ENCODE data around the gene ANTXR1. TPM values are rescaled to one million over a fixed set of nuclear protein-coding genes. Genes with fewer than 3 reads are reported as not detected.

Gene ANTXR1
- total and polyA plus RNA-seq, 2 donors from 2014 or later = 7.0 to 42.6 TPM

- Histone ChIP-seq H3K9me3 (ENCODE audit: control insufficient read depth in 2 of 3, insufficient read depth in 1 of 3, low read length in 3 of 3) (no peaks in the 10 kb centered on the region), H3K9ac (ENCODE audit: low read length in 3 of 3) (no peak overlapping the region), H3K36me3 (ENCODE audit: control insufficient read depth in 2 of 3, insufficient read depth in 3 of 3, low read length in 3 of 3) (no peaks in the 10 kb centered on the region), H3K4me1 (ENCODE audit: control insufficient read depth in 2 of 3, insufficient read depth in 2 of 3, low read depth in 1 of 3, low read length in 3 of 3) (no peaks in the 10 kb centered on the region), H3K27ac (ENCODE audit: low read depth in 2 of 2, low read length in 2 of 2) (no peak overlapping the region), H3K4me3 (ENCODE audit: low read length in 3 of 3) (no peak overlapping the region), H3K27me3 (ENCODE audit: control insufficient read depth, insufficient read depth, low read length) (no peaks in the 10 kb centered on the region)
- no peak for DNase-seq
- intact Hi-C loops (cut with DNase I) = no loop called here
- TF ChIP-seq CTCF (IDR thresholded peaks at IDR 0.05; ENCODE audit: borderline replicate concordance, extremely low read depth, insufficient read depth) = no peak
- FAIRE-seq = no peak
These were observed 76.3 kb downstream of the ANTXR1 start for GRCh38 chr2:69089266-69089665.

- Histone ChIP-seq H3K36me3 (ENCODE audit: control insufficient read depth in 2 of 3, insufficient read depth in 3 of 3, low read length in 3 of 3) (no peaks in the 10 kb centered on the region), H3K27me3 (ENCODE audit: control insufficient read depth, insufficient read depth, low read length) (no peaks in the 10 kb centered on the region), H3K4me3 (ENCODE audit: low read length in 3 of 3) (no peak overlapping the region), H3K27ac (ENCODE audit: low read depth in 2 of 2, low read length in 2 of 2) (no peak overlapping the region), H3K9ac (ENCODE audit: low read length in 3 of 3) (no peak overlapping the region), H3K4me1 (ENCODE audit: control insufficient read depth in 2 of 3, insufficient read depth in 2 of 3, low read depth in 1 of 3, low read length in 3 of 3) (no peaks in the 10 kb centered on the region), H3K9me3 (ENCODE audit: control insufficient read depth in 2 of 3, insufficient read depth in 1 of 3, low read length in 3 of 3) (no peaks in the 10 kb centered on the region)
- no peak for DNase-seq
- TF ChIP-seq CTCF (IDR thresholded peaks at IDR 0.05; ENCODE audit: borderline replicate concordance, extremely low read depth, insufficient read depth) = no peak
- intact Hi-C loops (cut with DNase I) = no loop called here
- no peak for FAIRE-seq
These were observed 77.0 kb downstream of the ANTXR1 start for GRCh38 chr2:69089998-69090397.

GRCh38 chr2:69090820-69091219 is 77.8 kb downstream of the ANTXR1 start:
- TF ChIP-seq CTCF (IDR thresholded peaks at IDR 0.05; ENCODE audit: borderline replicate concordance, extremely low read depth, insufficient read depth) = no peak
- no peaks in the 10 kb centered on the region for H3K9me3 ChIP-seq (ENCODE audit: control insufficient read depth in 2 of 3, insufficient read depth in 1 of 3, low read length in 3 of 3)
- H3K27ac ChIP-seq (ENCODE audit: low read depth in 2 of 2, low read length in 2 of 2) = no peak overlapping the region
- no peaks in the 10 kb centered on the region for H3K27me3 ChIP-seq (ENCODE audit: control insufficient read depth, insufficient read depth, low read length)
- H3K36me3 ChIP-seq (ENCODE audit: control insufficient read depth in 2 of 3, insufficient read depth in 3 of 3, low read length in 3 of 3) = no peaks in the 10 kb centered on the region
- FAIRE-seq = no peak
- no peak overlapping the region for H3K9ac ChIP-seq (ENCODE audit: low read length in 3 of 3)
- H3K4me3 ChIP-seq (ENCODE audit: low read length in 3 of 3) = no peak overlapping the region
- intact Hi-C loops (cut with DNase I) = no loop called here
- DNase-seq = no peak
- no peaks in the 10 kb centered on the region for H3K4me1 ChIP-seq (ENCODE audit: control insufficient read depth in 2 of 3, insufficient read depth in 2 of 3, low read depth in 1 of 3, low read length in 3 of 3)

GRCh38 chr2:69092857-69093256 is 79.9 kb downstream of the ANTXR1 start:
- H3K36me3 ChIP-seq (ENCODE audit: control insufficient read depth in 2 of 3, insufficient read depth in 3 of 3, low read length in 3 of 3) = no peaks in the 10 kb centered on the region
- no peaks in the 10 kb centered on the region for H3K27me3 ChIP-seq (ENCODE audit: control insufficient read depth, insufficient read depth, low read length)
- DNase-seq (no peak), FAIRE-seq (no peak)
- no peak for TF ChIP-seq CTCF (IDR thresholded peaks at IDR 0.05; ENCODE audit: borderline replicate concordance, extremely low read depth, insufficient read depth)
- H3K4me1 ChIP-seq (ENCODE audit: control insufficient read depth in 2 of 3, insufficient read depth in 2 of 3, low read depth in 1 of 3, low read length in 3 of 3) = no peaks in the 10 kb centered on the region
- no peaks in the 10 kb centered on the region for H3K9me3 ChIP-seq (ENCODE audit: control insufficient read depth in 2 of 3, insufficient read depth in 1 of 3, low read length in 3 of 3)
- H3K27ac ChIP-seq (ENCODE audit: low read depth in 2 of 2, low read length in 2 of 2) = no peak overlapping the region
- H3K9ac ChIP-seq (ENCODE audit: low read length in 3 of 3) = no peak overlapping the region
- intact Hi-C loops (cut with DNase I) = no loop called here
- H3K4me3 ChIP-seq (ENCODE audit: low read length in 3 of 3) = no peak overlapping the region
